HG02852 (cell line): ENCODE results near the gene SPOP.
"Not testable (repeated sequence)": the region's sequence is repeated elsewhere in the genome, so short reads cannot be mapped to it uniquely, and the experiment has no call there.

Source experiments
- ATAC-seq: cut with Tn5 transposase; IDR thresholded peaks from one replicate; pipeline ENCODE4 v1.9.1; 2021; ENCODE audit warnings: mild to moderate bottlenecking, moderate library complexity; ENCODE audit not compliant: unreplicated experiment

Gene SPOP

DNA sequence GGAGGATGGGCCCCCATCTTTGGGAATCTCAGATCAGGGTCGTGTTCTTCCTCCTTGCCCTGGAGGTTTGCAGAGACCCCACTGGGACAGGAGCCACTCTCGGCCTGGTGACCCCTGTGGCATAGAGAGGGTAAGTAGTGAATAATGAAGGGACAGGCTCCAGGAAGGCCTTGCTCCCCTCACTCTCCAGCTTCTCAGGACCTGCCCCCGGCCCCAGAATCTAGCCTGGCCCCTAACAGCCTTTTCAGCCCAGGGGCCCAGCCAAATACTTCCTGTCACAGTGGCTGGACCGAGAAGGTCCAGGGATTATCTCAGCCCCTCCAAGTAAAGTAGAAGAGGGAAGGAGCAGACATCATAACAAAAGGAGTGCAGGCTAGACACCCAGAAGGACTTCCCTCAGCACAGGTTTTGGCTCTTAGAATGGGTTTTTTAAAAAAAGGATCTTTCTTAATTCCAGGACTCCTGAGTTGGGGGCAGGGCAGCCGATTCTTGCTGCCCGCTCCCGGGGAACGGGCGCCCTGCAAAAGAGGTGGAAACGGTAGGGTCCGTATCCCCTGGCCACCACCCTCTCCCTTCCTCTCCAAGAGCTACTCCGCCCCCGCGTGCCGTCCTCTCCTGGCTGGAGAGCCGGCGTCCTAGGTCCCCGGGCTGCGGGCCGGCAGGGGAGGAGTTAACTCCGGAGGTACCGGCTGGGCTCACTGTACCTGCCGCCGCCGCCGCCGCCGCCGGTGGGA is 102.8 kb downstream of the SPOP start:
- no peak for ATAC-seq

DNA sequence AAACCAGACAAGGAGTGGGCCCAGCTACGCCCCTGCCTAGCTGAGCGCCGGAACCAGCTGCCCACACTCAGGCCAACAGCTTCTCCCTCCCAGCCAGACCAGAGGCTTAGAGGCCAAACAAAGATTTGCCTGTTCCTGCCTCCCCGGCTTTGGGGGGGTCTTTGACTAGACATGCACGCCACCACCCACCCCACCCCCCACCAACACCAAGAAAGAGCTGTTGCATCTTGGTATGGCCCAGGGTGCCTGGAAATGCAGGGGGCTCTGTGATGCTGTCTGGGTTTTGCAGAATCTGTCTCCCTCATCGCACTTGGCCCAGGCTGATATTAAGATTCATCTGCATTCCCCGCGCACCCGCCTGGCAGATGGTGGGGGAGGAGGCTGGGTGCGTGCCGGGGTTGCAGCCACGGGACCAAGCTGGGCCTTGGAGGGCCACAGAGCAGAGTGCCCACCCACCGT is 103.5 kb downstream of the SPOP start:
- no peak for ATAC-seq

DNA sequence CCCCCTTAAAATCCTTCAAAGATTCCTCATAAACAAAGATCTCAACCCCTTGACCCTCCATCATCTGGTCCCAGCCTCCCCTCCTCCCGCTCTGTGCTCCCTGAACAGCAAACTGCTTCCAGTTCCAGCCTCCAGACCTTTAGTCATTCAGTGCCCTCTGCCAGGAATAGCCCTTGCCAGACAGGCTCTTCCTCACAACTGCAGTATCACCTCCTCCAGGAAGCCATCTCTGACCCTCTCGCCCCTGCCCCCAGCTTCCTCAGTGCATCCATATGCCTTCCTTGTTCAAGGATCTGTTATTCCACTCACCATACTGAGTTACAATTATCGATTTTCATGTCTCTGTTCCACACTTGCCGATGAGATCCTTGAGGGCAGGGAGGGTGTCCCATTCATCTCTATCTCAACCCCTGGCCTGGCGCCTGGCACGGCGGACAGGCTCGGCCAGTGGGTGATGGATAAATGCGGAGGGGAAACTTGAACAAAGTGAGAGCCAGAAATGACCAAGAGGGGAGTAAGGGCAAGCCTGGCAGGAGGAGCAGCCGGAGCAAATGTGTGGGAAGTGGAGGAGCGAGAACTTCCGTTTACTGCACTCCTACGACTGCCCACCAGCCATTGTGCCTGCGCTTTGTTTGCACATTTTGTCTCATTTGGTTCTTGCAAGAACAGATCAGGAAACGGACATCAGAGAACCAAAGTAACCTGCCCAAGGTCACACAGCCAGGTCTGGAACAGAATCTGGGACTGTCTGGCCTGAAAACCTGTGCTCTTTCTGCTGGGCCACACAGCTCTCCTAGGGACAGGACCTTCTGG is 104.2 kb downstream of the SPOP start:
- no peak for ATAC-seq

DNA sequence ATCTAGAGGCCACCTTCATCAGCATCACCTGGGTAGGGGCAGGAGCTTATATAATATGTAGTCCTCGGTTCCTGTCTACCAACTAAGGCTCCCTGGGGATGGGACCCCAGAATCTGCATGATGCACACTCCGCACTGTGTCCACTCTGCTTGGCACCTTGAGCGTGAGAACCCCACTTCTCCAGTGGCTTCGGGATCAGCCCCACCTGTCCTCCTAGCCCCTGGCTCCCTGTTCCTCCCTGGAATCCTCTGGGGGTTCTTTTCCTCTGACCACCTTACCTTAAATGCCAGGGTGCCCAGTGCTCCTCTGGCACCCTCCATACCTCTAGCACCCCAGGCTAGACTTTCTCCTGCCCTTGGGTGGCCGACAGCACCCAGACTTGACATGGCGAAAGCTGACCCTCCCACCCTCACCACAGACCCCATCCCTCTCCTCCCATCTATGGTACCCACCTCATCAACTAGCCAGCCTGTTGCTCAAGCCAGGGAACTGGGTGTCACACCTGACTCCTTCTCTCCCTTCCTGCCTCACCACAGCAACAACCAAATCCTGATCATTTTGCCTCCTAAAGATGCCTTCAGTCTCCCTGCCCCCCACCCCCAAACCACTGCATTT is 105.0 kb downstream of the SPOP start:
- no peak for ATAC-seq

DNA sequence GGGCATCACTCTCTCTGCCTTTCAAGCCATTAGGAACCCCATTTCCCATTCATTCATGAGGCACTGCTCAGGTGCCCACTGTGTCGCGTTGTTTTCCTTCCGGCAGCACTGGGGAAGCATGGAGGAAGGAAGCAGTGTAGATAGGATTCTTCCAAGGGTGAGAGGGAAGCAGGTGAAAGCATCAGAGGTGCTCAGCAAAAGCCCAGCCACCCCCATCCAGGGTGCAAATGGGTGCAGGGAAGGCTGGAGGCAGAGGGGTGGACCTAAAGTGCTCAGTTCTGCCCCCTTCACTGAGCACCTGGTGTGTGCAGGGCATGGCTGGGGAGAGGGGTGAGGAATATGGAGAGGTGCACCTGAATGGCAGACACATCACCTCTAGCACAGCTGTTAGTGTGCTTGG is 105.7 kb downstream of the SPOP start:
- ATAC-seq: no peak

DNA sequence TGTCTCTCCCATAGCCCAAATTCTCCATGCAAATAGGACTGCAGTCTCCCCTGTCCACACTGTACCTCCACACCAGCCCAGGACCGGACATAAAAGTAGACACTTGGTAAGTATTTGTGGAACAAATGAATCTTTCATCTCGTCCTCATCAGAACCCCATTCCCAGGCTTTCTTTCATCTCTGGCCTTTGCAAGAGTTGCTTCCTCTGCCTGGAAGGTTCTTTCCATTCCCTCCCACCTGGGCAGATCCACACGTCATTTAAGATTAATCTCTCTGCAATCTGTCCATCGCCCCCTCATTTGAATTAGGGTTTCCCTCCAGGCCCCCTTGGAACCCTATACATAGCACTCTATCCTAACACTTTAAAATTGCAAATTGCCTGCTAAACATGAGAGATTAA is 106.1 kb downstream of the SPOP start:
- ATAC-seq: no peak

DNA sequence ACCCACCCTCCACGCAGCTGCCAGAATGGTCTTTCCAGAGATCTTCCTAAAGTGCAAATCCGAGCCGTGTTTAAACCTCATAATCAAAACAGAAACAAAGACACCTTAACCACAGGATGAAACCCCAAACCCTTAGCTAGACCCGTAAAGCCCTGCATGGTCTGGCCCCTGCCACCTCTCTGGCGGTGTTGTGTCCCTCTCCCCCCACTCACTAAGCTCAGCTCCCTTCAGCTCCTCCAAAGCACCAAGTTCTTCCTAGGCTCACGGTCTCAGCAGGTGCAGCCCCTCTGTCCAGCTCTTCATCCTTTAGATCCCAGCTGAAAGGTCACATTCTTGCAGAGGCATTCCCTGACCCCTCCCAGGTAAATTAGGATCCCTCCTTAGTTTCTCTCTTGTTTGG is 106.6 kb downstream of the SPOP start:
- ATAC-seq: no peak

DNA sequence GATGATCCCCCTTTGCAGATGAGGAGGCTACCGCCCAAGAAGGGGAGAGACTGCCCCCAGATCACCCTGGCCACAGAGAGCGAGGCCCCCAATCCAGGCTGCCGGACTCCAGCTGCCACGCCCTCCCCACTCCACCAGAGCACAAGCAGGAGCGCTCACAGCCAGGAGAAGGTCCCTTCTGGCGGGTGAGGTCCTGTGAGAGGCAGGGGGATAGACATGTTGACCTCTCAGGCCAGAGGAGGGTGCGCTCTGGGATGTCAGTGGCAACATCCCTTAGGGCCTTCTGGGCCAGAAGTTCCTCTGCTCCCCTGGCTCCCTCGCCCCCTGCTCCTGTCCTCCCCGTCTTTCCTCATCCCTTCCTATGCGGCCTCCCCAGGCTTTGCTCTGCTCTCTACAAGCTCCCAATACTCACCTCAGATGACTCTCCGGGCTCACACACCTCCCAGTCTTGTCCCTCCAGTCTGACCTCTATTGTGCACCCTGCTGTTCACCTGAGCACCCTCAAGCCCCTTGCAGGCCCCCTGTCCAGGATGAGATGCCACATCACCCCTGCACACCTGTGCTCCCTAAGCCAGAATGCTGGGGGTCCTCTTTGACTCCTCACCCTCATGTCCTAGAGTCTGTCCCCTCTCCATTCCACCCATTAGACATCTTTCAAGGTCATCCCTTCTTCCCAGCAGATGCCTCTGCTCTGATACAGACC is 107.2 kb downstream of the SPOP start:
- ATAC-seq: no peak

DNA sequence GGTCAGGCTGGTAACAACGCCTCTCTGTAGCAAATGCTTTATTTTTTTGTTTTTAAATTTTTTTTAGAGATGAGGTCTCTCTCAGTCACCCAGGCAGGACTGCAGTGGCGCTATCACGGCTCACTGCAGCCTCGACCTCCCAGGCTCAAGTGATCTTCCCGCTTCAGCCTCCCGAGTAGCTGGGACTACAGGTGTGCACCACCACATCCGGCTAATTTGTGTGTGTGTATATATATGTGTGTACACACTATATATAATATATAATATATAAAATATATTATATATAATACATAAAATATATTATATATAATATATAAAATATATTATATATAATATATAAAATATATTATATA is 109.2 kb downstream of the SPOP start:
- not testable (repeated sequence) for ATAC-seq

DNA sequence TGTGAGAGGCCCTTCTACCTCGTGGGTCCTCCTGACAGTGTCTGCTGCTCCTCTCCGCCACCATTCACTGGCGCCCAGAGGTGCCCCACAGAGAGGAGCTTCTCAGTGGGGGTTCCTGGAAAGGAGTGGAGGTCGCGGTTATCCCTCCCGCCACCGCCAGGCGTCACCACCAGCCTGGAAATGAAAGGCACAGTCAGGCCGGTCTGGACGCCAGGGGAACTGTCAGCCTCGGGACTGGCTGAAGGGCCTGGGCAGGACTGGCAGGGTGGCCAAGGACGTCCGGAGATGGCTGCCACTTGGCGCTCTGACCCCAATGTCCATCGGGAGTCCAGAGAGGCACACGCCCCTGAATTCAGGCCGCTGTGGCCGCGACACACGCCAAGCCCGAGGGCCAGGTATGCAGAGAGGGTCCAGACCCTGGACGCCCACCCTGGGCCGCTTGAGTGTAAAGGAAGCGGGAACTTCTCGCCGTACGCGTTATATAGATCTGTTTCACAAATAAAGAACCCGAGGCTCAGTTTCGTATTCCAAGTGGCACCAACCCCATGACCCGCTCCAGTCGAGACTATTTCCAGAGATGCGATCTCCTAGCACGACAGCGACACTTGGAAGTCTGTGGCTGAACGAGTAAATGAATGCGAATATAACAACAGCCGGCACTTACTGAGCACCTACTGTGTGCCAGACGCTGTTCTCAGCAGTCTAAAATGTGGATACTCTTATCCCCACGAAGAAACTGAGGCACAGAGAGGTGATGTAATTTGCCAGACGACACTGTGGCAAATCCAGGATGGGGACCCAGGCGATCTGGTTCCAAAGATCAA is 109.8 kb downstream of the SPOP start:
- no peak for ATAC-seq

DNA sequence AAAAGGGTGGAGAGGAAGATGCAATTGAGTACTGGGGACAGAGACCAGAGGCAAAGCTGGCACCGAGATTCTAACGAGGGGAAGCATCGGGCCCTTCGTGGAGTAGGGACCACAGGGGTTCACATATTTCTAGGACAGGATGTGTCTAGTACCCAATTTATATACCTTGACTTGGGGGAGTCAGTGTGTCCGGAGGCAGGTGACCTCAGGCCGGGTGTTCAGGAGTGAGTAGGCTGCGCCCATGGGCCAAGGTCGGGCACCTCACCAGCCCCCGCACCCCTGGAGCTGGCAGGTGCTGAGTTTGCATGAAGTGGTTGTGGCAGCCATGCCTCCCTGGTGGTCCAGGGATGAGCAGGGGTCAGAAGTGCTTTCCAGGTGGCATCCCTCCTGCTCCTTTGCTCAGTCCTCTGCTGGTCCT is 110.8 kb downstream of the SPOP start:
- ATAC-seq: no peak

DNA sequence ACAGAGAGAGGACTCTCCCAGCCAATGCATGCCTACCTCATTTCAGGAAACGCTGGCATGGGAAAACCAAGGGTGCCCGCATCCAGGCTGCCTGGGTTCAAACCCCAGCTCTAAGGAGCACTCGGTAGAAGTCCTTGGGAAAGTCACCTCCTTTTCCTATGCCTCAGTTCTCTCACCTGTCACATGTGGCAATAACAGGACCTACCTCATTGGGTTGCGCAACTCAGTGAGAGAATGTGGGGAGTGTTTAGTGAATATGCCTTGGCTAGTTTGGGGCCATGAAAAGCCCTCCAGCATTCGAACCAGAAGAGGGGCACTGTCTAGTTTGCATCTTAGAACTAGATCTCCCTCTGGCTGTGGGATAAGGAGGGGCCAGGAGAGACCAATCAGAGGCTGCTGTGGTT is 111.2 kb downstream of the SPOP start:
- ATAC-seq: no peak

DNA sequence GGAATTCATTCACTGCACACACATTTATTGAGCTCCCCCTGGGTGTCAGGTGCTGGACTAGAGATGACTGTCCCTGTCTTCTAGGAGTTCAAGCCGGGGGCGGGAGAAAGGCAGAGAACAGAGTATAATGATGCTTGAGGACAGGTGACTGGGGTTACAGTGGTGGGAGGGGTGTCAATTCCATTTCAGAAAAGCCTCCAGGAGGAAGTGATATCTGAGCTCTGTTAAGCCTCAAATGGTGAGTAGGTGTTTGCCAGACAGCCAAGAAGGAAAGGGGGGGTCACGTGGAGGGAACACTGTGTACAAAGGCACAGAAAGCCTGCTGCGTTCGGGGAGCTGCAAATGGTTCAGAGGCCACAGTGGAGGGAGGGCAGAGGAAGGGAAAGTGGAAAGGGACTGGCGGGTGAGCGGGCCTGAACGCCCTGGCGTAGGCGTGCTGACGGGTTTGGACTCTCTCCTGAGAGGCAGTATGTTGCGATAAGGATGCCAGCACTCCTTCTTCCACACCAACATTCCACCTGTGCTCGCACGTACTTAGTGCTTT is 111.9 kb downstream of the SPOP start:
- no peak for ATAC-seq

DNA sequence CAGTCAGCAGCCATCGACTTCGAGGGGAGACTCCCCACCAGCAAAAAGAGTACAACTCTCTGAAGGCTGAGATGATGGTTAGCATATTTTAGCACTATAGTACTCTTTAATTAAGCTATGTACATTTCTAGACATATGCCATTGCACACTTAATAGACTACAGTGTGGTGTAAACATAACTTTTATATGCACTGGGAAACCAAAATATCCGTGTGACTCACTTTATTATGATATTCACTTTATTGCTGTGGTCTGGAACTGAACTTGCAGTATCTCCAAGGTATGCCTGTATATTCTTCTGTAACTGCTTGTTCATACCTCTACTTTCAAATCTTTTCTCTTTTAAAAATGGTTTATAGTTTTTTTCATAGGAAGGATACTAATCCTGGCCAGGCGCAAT is 113.3 kb downstream of the SPOP start:
- no peak for ATAC-seq

DNA sequence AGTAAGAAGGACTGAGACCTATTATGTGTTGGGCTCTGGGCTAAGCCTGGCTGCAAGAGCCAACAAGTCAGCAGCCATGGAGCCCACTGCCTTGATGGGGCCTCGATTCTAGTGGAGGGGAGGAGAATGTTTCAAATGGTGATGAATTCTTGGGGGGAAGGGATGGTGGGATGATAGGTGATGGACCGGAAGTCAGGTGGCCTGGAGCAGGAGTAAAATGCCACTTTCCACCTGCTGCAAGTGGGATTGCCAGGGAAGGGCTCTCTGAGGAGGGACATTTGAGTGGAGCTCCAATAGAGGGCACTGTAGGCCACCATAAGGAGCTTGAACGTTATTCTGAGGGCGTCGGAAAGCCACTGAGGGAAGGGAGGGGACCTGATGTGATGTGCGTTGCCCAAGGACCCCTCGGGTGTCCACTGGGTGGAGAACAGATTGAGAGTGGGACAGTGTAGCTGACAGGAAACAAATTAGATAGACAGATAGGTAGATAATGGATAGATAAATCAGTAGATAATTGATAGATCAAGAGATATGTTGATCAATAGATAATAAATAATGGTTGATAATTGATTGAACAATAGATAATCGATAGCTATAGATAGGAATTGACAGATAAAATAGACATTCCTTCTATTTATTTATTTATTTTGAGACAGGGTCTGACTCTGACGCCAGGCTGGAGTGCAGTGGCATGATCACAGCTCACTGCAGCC is 120.4 kb downstream of the SPOP start:
- no peak for ATAC-seq

DNA sequence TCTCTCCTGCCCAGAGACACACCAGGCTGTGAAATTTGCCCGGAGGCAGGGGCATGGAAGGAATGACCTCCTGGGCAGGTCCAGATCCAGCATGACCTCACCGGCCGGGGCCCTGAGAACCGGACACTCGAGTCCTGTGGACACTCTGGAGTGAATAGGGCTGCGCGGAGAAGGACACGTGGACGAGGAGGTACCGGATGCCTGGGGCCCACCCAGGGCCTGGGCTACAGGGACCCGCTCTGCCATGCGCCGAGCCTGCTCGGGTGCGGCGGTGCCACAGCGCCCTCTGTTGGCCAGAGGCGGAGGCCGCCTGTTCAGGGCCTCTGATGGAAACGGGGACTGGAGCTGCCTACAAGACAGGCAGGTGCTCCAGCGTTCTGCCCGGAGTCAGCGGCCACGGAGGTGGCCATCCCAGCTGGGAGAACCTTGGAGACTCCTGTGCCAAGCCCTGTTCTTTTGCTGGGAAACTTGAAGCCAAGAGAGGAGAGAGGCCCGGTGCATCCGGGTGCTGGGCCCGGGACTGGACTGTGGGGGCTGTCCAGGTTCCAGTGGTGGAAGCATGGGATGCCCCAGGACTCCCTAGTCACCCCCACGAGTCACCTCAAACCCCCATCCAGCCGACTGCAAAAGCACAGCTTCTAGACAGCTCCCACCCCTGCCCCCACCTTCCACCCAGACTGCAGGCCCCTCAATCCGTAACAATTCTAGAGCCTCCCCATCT is 121.5 kb downstream of the SPOP start:
- ATAC-seq: no peak

DNA sequence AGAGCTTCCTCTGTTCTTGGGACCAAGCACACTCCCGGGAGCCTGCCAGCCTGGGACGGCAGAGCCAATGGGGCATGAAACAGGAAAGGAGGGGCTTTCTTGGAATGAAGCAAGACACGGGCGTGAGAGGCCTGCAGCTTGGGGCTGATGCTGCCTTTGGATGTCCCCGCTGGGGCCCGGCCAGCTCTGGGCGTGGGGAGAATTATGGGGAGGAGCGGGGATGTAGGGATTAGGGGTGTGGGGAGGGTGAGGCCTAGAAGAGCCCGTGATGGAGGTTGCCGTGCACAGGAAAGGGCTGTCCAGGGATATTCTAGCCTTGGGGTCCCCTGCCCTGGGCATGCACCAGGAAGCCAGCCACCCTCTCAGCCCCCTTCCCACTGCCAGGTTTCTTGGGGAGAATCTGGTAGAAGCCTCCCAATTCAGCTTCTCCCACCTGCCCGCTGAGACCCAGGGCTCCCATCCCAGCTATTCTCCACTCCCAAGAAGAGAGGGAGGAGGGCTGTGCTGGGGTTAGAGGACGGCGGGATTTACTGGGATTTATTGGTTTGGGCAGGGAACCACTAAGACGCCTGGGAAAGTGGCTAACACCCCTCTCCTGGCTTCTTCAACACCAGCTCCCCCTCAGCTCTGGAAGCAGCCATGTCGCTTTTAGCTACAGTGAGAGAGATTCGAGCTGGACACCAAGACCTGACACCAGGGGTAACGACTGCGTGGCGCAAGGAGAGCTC is 122.2 kb downstream of the SPOP start:
- no peak for ATAC-seq
